ENCODE results near the gene LEMD1. TPM values are rescaled to one million over a fixed set of nuclear protein-coding genes. Genes with fewer than 3 reads are reported as not detected.

Gene LEMD1
- total RNA-seq, 1 donor from 2014 or later = not detected

DNA sequence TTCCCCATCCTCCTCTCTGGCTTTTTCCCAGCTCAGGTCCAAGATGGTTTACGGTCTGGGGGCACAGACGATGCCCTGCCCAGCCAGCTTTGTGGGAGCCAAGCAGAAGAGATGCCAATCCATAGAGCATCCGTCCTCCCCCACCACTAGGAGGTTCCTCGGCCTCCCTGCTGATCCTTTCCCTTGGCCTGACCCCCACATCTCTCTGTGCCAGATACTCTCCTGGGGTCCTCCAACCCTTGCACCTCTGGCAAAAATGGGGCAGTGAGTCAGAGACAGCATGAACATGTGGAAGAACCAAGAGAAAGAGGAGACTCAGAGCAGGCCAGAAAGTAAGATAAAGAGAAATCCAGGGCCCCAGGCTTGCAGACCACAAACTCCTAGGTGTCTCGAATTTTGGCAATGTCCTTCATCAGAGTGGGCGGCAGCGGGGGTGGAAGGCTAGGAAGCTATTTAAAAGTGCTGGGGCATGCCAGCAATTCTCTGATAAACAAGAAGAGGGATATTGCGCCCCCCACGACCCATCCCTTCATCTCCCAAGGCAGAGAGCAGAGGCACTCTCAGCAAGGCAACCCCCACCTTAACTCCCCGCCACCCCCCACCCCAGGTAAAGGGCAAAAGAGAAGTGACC is 22.6 kb upstream of the LEMD1 start:
- no peak for DNase-seq (ENCODE audit: extremely low spot score in 2 of 2)
- H3K4me3 ChIP-seq = peak overlapping the region in 1 of 2 donors; percentile 25
- no peaks in the 10 kb centered on the region for H3K27me3 ChIP-seq
- no peaks in the 10 kb centered on the region for H3K9me3 ChIP-seq
- TF ChIP-seq POLR2A (IDR thresholded peaks at IDR 0.05) = no peak
- TF ChIP-seq, protein P1, sequence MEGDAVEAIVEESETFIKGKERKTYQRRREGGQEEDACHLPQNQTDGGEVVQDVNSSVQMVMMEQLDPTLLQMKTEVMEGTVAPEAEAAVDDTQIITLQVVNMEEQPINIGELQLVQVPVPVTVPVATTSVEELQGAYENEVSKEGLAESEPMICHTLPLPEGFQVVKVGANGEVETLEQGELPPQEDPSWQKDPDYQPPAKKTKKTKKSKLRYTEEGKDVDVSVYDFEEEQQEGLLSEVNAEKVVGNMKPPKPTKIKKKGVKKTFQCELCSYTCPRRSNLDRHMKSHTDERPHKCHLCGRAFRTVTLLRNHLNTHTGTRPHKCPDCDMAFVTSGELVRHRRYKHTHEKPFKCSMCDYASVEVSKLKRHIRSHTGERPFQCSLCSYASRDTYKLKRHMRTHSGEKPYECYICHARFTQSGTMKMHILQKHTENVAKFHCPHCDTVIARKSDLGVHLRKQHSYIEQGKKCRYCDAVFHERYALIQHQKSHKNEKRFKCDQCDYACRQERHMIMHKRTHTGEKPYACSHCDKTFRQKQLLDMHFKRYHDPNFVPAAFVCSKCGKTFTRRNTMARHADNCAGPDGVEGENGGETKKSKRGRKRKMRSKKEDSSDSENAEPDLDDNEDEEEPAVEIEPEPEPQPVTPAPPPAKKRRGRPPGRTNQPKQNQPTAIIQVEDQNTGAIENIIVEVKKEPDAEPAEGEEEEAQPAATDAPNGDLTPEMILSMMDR (IDR thresholded peaks at IDR 0.05) = no peak
- H3K27ac ChIP-seq = no peak overlapping the region
- intact Hi-C loops (cut with DNase I) = no loop called here
- peaks cover 23% of the 10 kb centered on the region for H3K4me1 ChIP-seq
- H3K36me3 ChIP-seq = no peaks in the 10 kb centered on the region

GRCh38 chr1:205443585-205444299 is 21.9 kb upstream of the LEMD1 start:
- H3K4me3 ChIP-seq = no peak overlapping the region
- H3K27ac ChIP-seq = no peak overlapping the region

DNA sequence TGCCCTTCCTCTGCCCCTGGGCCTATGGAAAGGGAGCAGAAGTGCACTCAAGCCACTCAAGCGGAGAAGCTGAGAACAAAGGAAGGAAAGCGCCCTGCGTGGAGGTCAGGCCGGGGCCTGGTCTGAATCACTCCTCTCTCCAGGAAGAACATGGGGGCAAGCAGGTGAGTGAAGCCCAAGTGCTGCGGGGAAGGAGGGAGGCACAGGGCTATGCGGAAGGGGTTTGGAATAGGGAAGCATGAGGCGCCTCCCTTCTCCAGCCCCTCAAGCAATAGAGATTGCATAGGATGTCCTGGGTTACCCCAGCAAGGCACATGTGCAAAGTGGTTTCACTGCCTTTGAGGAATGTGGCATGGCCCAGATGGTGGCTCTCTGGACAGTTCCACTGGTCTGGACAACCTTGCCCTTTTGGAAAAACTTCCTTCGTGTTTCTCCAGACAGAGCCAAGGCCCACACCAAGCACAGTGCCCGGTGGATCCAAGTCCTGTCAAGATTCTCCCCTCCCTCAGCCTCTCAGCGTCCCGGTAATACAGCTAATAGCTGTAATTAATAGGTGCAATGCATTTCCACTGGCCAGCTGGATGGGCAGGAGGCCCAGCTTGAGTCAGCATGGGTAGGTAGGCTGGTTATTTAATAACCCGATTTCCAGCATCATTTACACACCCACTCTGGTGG is 20.3 kb upstream of the LEMD1 start:
- TF ChIP-seq, protein P1 (IDR thresholded peaks at IDR 0.05) = no peak
- no peak for TF ChIP-seq POLR2A (IDR thresholded peaks at IDR 0.05)
- TF ChIP-seq POLR2AphosphoS5 (IDR thresholded peaks at IDR 0.05; ENCODE audit: insufficient read depth in 1 of 2, low read depth in 1 of 2) = no peak
- H3K27ac ChIP-seq = no peak overlapping the region

More at GRCh38 chr1:205443585-205444299, 21.9 kb upstream of the LEMD1 start:
- Histone ChIP-seq H3K36me3 (no peaks in the 10 kb centered on the region), H3K4me1 (peaks cover 26% of the 10 kb centered on the region), H3K27me3 (no peaks in the 10 kb centered on the region), H3K9me3 (no peaks in the 10 kb centered on the region)
- DNase-seq (ENCODE audit: extremely low spot score in 2 of 2) = no peak
- intact Hi-C loops (cut with DNase I) = no loop called here
- TF ChIP-seq POLR2A (IDR thresholded peaks at IDR 0.05) (no peak), POLR2AphosphoS5 (IDR thresholded peaks at IDR 0.05; ENCODE audit: insufficient read depth in 1 of 2, low read depth in 1 of 2) (no peak)
- TF ChIP-seq, protein P1 (IDR thresholded peaks at IDR 0.05) = no peak

GRCh38 chr1:205441716-205442050 is 19.8 kb upstream of the LEMD1 start:
- H3K4me1 ChIP-seq = peaks cover 35% of the 10 kb centered on the region
- H3K27ac ChIP-seq = no peak overlapping the region
- H3K27me3 ChIP-seq = no peaks in the 10 kb centered on the region
- DNase-seq (ENCODE audit: extremely low spot score in 2 of 2) = no peak
- no peak for TF ChIP-seq POLR2A (IDR thresholded peaks at IDR 0.05)
- TF ChIP-seq, protein P1 (IDR thresholded peaks at IDR 0.05) = no peak
- TF ChIP-seq POLR2AphosphoS5 (IDR thresholded peaks at IDR 0.05; ENCODE audit: insufficient read depth in 1 of 2, low read depth in 1 of 2) = no peak
- intact Hi-C loops (cut with DNase I) = no loop called here
- H3K9me3 ChIP-seq = no peaks in the 10 kb centered on the region
- H3K4me3 ChIP-seq = no peak overlapping the region
- no peaks in the 10 kb centered on the region for H3K36me3 ChIP-seq

More for the DNA sequence above, 20.3 kb upstream of the LEMD1 start:
- no peaks in the 10 kb centered on the region for H3K27me3 ChIP-seq
- no peak for DNase-seq (ENCODE audit: extremely low spot score in 2 of 2)
- H3K4me3 ChIP-seq = no peak overlapping the region
- no peaks in the 10 kb centered on the region for H3K9me3 ChIP-seq
- intact Hi-C loops (cut with DNase I) = no loop called here
- no peaks in the 10 kb centered on the region for H3K36me3 ChIP-seq
- peaks cover 35% of the 10 kb centered on the region for H3K4me1 ChIP-seq

DNA sequence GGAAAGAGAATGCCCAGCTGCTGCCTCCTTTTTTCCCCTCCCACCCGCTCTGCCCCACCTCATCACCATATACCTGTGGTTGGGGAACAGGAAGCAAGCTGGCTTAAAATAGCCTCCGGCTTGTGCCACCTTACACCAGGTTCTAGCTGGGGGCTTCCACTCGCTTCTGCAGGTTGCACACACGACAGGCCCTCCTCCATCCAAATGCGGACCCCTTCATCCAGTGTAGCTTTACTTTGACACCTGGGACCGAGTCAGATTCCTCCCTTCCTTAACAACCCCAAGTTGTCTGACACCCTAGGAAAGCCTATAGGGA is 19.4 kb upstream of the LEMD1 start:
- intact Hi-C loops (cut with DNase I) = no loop called here
- Histone ChIP-seq H3K4me3 (no peak overlapping the region), H3K27me3 (no peaks in the 10 kb centered on the region), H3K9me3 (no peaks in the 10 kb centered on the region), H3K36me3 (no peaks in the 10 kb centered on the region), H3K4me1 (peaks cover 35% of the 10 kb centered on the region), H3K27ac (no peak overlapping the region)
- no peak for DNase-seq (ENCODE audit: extremely low spot score in 2 of 2)
- TF ChIP-seq POLR2AphosphoS5 (IDR thresholded peaks at IDR 0.05; ENCODE audit: insufficient read depth in 1 of 2, low read depth in 1 of 2) (no peak), POLR2A (IDR thresholded peaks at IDR 0.05) (no peak)
- TF ChIP-seq, protein P1 (IDR thresholded peaks at IDR 0.05) = no peak

All from vagina (tissue), 2 donors.